Panc1 (cell line): Measurements from ENCODE around the gene RPS6KA4. TPM values are rescaled to one million over a fixed set of nuclear protein-coding genes. Genes with fewer than 3 reads are reported as not detected.

Source experiments
- ATAC-seq: fragments of 200-7000 bp; cut with Tn5 transposase; 2 replicates; pipeline ENCODE4 v1.9.1; 2020; ENCODE audit warnings: mild to moderate bottlenecking, moderate library complexity
- BruUV-seq: library from RNA; stranded (reverse); fragments of 400-500 nt; replicated peaks from 2 replicates; lab custom pipeline; 2021; lab: Mats Ljungman, UMichigan
- CTCF ChIA-PET: fragments of 300-600 bp; sonication (Branson Sonifier 250); formaldehyde crosslinking; loops from one replicate; lab custom pipeline; 2022; ENCODE audit warnings: antibody characterized with exemption; lab: Charles Lee
- POLR2A ChIA-PET: fragments of 300-600 bp; sonication (Branson Sonifier 250); formaldehyde crosslinking; loops from one replicate; lab custom pipeline; 2022; ENCODE audit warnings: antibody characterized with exemption; lab: Charles Lee
- DNase-seq: peaks from one replicate; pipeline ENCODE4 v3.0.0-alpha.2; 2010; ENCODE audit warnings: low read depth, low spot score
- H3K27ac ChIP-seq: 2 replicates; pipeline ENCODE4 v1.5.1; 2011; ENCODE audit warnings: mild to moderate bottlenecking, low read length, inconsistent platforms
- H3K27me3 ChIP-seq: fragments of 200-500 bp; sonication (Bioruptor generic); 2 replicates; pipeline ENCODE4 v1.6.0; 2014; ENCODE audit warnings: low read length, inconsistent platforms; ENCODE audit not compliant: control insufficient read depth, insufficient read depth
- H3K36me3 ChIP-seq: fragments of 200-500 bp; sonication (Bioruptor generic); 2 replicates; pipeline ENCODE4 v1.5.1; 2014; ENCODE audit warnings: inconsistent platforms, mild to moderate bottlenecking, low read length, moderate library complexity; ENCODE audit not compliant: control insufficient read depth, insufficient read depth
- H3K4me1 ChIP-seq: 2 replicates; pipeline ENCODE4 v1.5.1; 2011; ENCODE audit warnings: inconsistent platforms, mild to moderate bottlenecking, low read length, moderate library complexity; ENCODE audit not compliant: control insufficient read depth, insufficient read depth
- H3K4me3 ChIP-seq, 2 experiments: 2 replicates each; pipeline ENCODE4 v1.5.1; 2011 to 2012; ENCODE audit warnings: low read depth in 2 of 2, low read length in 2 of 2, mild to moderate bottlenecking in 2 of 2, inconsistent platforms in 1 of 2, moderate library complexity in 1 of 2
- H3K9me3 ChIP-seq: fragments of 200-500 bp; sonication (Bioruptor generic); 2 replicates; pipeline ENCODE4 v1.5.1; 2014; ENCODE audit warnings: low read depth, mild to moderate bottlenecking, inconsistent platforms, low read length, moderate library complexity; ENCODE audit not compliant: control insufficient read depth, insufficient read depth
- POLR2AphosphoS5 ChIP-seq: IDR thresholded peaks from 2 replicates; pipeline ENCODE4 v1.6.1; 2012; ENCODE audit warnings: mild to moderate bottlenecking, low read depth, low read length, moderate library complexity
- SIN3A ChIP-seq: IDR thresholded peaks from 2 replicates; pipeline ENCODE4 v1.6.1; 2012; ENCODE audit warnings: low read depth, mild to moderate bottlenecking, low read length, moderate library complexity, borderline replicate concordance; ENCODE audit not compliant: insufficient read depth
- TCF7L2 ChIP-seq: IDR thresholded peaks from 2 replicates; pipeline ENCODE4 v1.6.1; 2011; ENCODE audit warnings: mild to moderate bottlenecking, low read depth, low read length, inconsistent platforms
- in situ Hi-C: cut with HindIII; loops from 2 replicates; pipeline ENCODE4 v1.10.0; 2016; ENCODE audit warnings: low sequenced_read_pairs, low pct_unique_long_range_greater_than_20kb
- intact Hi-C: fragments of 100-400 bp; cut with micrococcal nuclease; formaldehyde crosslinking; loops from one replicate; pipeline ENCODE4 v1.10.0; 2022; ENCODE audit not compliant: unreplicated experiment
- total RNA-seq: library from RNA; stranded (reverse); gene quantifications from one replicate; pipeline ENCODE4 v1.2.1, GENCODE V29; 2021; ENCODE audit not compliant: unreplicated experiment
- TF ChIP-seq, protein P1 (sequence below): fragments of 450-650 bp; IDR thresholded peaks from 2 replicates; pipeline ENCODE4 v1.5.1; 2017; ENCODE audit warnings: mild to moderate bottlenecking
- TF ChIP-seq, protein P2 (sequence below), 2 experiments: IDR thresholded peaks; 2 replicates each; pipeline ENCODE4 v1.6.1; 2011 to 2012; ENCODE audit warnings: low read depth in 2 of 2, control low read depth in 1 of 2, low read length in 1 of 2, mild to moderate bottlenecking in 1 of 2, moderate library complexity in 1 of 2; ENCODE audit not compliant: insufficient read depth in 1 of 2

RPS6KA4 gene
- total RNA-seq, 1 experiment from 2014 or later, result 74.0 TPM

DNA sequence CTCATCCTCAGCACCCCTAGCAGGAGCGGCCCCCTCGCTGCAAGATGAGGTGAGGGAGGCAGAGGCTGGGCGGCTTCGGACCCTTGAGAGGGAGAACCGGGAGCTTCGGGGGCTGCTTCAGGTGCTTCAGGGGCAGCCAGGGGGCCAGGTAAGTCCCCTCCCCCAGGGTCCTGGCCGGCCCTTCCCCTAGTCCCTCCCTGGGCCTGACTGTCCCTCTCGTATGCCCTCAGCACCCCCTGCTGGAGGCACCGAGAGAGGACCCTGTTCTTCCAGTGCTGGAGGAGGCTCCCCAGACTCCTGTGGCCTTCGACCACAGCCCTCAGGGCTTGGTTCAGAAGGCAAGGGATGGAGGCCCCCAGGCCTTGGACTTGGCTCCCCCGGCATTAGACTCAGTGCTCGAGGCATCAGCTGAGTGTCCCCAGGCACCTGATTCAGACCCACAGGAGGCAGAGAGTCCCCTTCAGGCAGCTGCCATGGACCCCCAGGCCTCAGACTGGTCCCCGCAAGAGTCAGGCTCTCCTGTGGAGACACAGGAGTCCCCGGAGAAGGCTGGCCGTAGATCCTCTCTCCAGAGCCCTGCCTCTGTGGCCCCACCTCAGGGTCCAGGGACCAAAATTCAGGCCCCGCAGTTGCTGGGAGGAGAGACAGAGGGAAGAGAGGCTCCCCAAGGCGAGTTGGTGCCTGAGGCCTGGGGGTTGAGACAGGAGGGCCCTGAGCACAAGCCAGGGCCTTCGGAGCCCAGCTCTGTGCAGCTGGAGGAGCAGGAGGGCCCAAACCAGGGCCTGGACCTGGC is 15.0 kb upstream of the RPS6KA4 start:
- no peak for ATAC-seq
- POLR2A ChIA-PET, result no interaction called here

DNA sequence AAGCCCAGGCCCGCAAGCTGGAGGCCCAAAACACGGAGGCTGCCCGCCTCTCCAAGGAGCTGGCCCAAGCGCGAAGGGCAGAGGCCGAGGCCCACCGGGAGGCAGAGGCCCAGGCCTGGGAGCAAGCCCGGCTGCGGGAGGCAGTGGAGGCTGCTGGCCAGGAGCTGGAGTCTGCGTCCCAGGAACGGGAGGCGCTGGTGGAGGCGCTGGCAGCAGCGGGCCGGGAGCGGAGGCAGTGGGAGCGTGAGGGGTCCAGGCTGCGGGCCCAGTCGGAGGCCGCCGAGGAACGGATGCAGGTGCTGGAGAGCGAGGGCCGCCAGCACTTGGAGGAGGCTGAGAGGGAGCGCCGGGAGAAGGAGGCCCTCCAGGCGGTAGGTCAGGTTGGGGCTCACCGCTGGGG is 14.2 kb upstream of the RPS6KA4 start:
- CTCF ChIA-PET, result interaction anchor here (1.1 to 2.4 kb wide), 3 partner anchors 10 to 27 kb away, joined by 3 to 10 read pairs (median 5); partner anchors contain the start of gene PRDX5
- no TSS peak for BruUV-seq
- POLR2A ChIA-PET, result interaction anchor here (0.7 to 1.0 kb wide), 2 partner anchors 27 to 44 kb away, joined by 3 read pairs; partner anchors contain the start of genes PRDX5 and TRMT112

More for the DNA sequence above, 15.0 kb upstream of the RPS6KA4 start:
- in situ Hi-C loops (no loop called here), intact Hi-C loops (no loop called here)
- DNase-seq, result no peak
- no peak for TF ChIP-seq SIN3A
- TF ChIP-seq TCF7L2, result no peak
- TF ChIP-seq, protein P1, sequence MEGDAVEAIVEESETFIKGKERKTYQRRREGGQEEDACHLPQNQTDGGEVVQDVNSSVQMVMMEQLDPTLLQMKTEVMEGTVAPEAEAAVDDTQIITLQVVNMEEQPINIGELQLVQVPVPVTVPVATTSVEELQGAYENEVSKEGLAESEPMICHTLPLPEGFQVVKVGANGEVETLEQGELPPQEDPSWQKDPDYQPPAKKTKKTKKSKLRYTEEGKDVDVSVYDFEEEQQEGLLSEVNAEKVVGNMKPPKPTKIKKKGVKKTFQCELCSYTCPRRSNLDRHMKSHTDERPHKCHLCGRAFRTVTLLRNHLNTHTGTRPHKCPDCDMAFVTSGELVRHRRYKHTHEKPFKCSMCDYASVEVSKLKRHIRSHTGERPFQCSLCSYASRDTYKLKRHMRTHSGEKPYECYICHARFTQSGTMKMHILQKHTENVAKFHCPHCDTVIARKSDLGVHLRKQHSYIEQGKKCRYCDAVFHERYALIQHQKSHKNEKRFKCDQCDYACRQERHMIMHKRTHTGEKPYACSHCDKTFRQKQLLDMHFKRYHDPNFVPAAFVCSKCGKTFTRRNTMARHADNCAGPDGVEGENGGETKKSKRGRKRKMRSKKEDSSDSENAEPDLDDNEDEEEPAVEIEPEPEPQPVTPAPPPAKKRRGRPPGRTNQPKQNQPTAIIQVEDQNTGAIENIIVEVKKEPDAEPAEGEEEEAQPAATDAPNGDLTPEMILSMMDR, result no peak; the same call in 1 of the 2 replicates
- no peak for TF ChIP-seq POLR2AphosphoS5
- TF ChIP-seq, protein P2, sequence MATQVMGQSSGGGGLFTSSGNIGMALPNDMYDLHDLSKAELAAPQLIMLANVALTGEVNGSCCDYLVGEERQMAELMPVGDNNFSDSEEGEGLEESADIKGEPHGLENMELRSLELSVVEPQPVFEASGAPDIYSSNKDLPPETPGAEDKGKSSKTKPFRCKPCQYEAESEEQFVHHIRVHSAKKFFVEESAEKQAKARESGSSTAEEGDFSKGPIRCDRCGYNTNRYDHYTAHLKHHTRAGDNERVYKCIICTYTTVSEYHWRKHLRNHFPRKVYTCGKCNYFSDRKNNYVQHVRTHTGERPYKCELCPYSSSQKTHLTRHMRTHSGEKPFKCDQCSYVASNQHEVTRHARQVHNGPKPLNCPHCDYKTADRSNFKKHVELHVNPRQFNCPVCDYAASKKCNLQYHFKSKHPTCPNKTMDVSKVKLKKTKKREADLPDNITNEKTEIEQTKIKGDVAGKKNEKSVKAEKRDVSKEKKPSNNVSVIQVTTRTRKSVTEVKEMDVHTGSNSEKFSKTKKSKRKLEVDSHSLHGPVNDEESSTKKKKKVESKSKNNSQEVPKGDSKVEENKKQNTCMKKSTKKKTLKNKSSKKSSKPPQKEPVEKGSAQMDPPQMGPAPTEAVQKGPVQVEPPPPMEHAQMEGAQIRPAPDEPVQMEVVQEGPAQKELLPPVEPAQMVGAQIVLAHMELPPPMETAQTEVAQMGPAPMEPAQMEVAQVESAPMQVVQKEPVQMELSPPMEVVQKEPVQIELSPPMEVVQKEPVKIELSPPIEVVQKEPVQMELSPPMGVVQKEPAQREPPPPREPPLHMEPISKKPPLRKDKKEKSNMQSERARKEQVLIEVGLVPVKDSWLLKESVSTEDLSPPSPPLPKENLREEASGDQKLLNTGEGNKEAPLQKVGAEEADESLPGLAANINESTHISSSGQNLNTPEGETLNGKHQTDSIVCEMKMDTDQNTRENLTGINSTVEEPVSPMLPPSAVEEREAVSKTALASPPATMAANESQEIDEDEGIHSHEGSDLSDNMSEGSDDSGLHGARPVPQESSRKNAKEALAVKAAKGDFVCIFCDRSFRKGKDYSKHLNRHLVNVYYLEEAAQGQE (IDR thresholded peaks at IDR 0.05; ENCODE audit: insufficient read depth in 1 of 2, low read depth in 2 of 2, low read length in 1 of 2), result no peak
- Histone ChIP-seq H3K9me3 (no peaks in the 10 kb centered on the region), H3K36me3 (no peaks in the 10 kb centered on the region), H3K27me3 (no peaks in the 10 kb centered on the region), H3K4me1 (peaks cover 33% of the 10 kb centered on the region), H3K27ac (peak overlapping the region; percentile 67), H3K4me3 (peak overlapping the region in 1 of 2 experiments; percentile 60; a peak in 1 of 4 replicates)
- CTCF ChIA-PET, result interaction anchor here (1.1 to 2.4 kb wide), 4 partner anchors 11 to 27 kb away, joined by 3 to 15 read pairs (median 8); partner anchors contain the start of genes PRDX5 and TRMT112
- no TSS peak for BruUV-seq

More for the DNA sequence above, 14.2 kb upstream of the RPS6KA4 start:
- Histone ChIP-seq H3K4me1 (peaks cover 31% of the 10 kb centered on the region), H3K4me3 (no peak overlapping the region), H3K27me3 (no peaks in the 10 kb centered on the region), H3K36me3 (no peaks in the 10 kb centered on the region), H3K9me3 (no peaks in the 10 kb centered on the region), H3K27ac (no peak overlapping the region)
- TF ChIP-seq, protein P2 (IDR thresholded peaks at IDR 0.05; ENCODE audit: insufficient read depth in 1 of 2, low read depth in 2 of 2, low read length in 1 of 2), result 0 out of 4 replicates have a peak, but pooled peaks of 1 of the 2 experiments have one; percentile 9
- TF ChIP-seq, protein P1, result no peak
- TF ChIP-seq SIN3A (no peak), POLR2AphosphoS5 (no peak), TCF7L2 (no peak)
- no peak for ATAC-seq
- intact Hi-C loops (no loop called here), in situ Hi-C loops (no loop called here)
- no peak for DNase-seq
